Measurements from ENCODE around the gene PPIF.

DNA sequence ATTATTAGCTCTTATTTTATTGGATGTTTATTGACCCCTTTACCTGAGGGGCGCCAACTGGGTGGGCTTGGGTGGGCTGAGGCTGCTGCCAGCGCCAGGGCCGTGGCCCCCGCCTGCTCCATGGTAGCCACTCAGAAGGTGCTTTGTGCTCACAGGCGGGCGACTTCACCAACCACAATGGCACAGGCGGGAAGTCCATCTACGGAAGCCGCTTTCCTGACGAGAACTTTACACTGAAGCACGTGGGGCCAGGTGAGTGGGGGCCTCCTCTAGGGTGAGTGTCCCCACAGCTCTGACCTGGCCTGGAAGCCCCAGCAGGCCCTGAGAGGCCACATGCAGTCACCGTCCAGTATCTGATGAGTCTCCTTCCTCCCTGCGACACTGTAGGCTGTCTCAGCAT lies 4.1 kb downstream of the PPIF start:
- TF ChIP-seq, protein P1, sequence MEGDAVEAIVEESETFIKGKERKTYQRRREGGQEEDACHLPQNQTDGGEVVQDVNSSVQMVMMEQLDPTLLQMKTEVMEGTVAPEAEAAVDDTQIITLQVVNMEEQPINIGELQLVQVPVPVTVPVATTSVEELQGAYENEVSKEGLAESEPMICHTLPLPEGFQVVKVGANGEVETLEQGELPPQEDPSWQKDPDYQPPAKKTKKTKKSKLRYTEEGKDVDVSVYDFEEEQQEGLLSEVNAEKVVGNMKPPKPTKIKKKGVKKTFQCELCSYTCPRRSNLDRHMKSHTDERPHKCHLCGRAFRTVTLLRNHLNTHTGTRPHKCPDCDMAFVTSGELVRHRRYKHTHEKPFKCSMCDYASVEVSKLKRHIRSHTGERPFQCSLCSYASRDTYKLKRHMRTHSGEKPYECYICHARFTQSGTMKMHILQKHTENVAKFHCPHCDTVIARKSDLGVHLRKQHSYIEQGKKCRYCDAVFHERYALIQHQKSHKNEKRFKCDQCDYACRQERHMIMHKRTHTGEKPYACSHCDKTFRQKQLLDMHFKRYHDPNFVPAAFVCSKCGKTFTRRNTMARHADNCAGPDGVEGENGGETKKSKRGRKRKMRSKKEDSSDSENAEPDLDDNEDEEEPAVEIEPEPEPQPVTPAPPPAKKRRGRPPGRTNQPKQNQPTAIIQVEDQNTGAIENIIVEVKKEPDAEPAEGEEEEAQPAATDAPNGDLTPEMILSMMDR (IDR thresholded peaks at IDR 0.05; ENCODE audit: insufficient read depth, low read length), result no peak
- no peak for TF ChIP-seq SPI1 (IDR thresholded peaks at IDR 0.05; ENCODE audit: borderline replicate concordance, low read depth)
- TF ChIP-seq, protein P2, sequence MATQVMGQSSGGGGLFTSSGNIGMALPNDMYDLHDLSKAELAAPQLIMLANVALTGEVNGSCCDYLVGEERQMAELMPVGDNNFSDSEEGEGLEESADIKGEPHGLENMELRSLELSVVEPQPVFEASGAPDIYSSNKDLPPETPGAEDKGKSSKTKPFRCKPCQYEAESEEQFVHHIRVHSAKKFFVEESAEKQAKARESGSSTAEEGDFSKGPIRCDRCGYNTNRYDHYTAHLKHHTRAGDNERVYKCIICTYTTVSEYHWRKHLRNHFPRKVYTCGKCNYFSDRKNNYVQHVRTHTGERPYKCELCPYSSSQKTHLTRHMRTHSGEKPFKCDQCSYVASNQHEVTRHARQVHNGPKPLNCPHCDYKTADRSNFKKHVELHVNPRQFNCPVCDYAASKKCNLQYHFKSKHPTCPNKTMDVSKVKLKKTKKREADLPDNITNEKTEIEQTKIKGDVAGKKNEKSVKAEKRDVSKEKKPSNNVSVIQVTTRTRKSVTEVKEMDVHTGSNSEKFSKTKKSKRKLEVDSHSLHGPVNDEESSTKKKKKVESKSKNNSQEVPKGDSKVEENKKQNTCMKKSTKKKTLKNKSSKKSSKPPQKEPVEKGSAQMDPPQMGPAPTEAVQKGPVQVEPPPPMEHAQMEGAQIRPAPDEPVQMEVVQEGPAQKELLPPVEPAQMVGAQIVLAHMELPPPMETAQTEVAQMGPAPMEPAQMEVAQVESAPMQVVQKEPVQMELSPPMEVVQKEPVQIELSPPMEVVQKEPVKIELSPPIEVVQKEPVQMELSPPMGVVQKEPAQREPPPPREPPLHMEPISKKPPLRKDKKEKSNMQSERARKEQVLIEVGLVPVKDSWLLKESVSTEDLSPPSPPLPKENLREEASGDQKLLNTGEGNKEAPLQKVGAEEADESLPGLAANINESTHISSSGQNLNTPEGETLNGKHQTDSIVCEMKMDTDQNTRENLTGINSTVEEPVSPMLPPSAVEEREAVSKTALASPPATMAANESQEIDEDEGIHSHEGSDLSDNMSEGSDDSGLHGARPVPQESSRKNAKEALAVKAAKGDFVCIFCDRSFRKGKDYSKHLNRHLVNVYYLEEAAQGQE (IDR thresholded peaks at IDR 0.05; ENCODE audit: insufficient replicate concordance, low read depth), result no peak
- no peak for TF ChIP-seq POLR2AphosphoS5 (IDR thresholded peaks at IDR 0.05; ENCODE audit: low read depth)
- TF ChIP-seq GABPA (IDR thresholded peaks at IDR 0.05; ENCODE audit: low read depth), result no peak

Data from HL-60 (cell line).